HG03045 (cell line): ENCODE data around the gene SCN4B.

Experiments used
- ATAC-seq: cut with Tn5 transposase; IDR thresholded peaks from one replicate; pipeline ENCODE4 v1.9.1; 2021; ENCODE audit warnings: mild to moderate bottlenecking, moderate library complexity; ENCODE audit not compliant: unreplicated experiment

The SCN4B gene

DNA sequence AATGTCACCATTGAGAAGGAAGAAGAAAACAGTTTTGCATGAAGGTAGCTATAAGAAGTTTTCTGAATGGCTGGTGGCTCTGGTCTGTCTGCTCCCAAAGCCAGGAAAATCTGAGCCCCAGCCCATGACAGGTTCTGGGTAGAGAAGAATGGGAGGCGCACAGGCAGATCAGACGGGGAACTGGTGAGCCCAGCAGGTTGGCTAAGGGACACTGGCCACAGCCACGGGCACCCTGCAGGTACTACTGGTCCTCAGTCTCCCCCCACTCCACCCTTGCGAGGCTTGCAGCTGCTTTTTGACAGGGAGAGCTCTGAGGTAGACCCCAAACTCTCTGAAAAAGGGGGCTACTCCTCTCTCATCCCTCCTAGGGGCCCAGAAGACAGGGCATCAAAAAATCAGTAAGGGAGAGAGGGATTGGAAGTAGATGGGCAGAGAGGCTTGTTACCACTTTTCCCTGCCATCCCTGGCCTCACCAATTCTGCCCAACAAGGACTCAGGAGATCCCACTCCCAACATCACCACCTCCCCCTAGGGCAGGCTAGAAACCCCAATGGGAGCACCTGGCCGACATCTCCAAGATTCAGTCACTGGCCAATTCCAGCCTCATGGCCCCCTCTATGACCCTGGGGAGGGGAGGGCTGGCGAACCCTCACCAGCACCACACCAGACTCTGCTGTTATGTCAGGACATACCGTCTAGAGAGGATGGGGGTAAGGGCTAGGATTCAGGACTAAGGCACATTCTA is 17.4 kb downstream of the SCN4B start:
- no peak for ATAC-seq

DNA sequence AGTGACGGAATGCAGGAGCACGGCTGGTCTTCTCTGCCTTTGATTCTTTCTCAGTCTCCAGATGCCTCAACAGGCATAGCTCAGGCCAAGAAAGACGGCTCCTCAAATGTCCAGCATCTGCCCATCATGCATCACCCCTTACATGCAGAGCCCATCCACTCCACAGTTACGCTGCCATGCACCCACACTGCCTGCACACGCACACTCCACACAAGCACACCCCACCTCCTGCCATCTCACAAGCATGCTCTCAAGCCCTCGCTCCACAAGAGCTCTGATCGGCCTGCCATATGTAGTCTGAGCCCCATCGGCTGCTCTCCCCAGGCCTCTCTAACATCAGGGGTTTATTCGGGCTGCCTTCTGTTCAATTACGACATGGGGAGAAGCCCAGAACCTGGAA is 18.8 kb downstream of the SCN4B start:
- no peak for ATAC-seq

DNA sequence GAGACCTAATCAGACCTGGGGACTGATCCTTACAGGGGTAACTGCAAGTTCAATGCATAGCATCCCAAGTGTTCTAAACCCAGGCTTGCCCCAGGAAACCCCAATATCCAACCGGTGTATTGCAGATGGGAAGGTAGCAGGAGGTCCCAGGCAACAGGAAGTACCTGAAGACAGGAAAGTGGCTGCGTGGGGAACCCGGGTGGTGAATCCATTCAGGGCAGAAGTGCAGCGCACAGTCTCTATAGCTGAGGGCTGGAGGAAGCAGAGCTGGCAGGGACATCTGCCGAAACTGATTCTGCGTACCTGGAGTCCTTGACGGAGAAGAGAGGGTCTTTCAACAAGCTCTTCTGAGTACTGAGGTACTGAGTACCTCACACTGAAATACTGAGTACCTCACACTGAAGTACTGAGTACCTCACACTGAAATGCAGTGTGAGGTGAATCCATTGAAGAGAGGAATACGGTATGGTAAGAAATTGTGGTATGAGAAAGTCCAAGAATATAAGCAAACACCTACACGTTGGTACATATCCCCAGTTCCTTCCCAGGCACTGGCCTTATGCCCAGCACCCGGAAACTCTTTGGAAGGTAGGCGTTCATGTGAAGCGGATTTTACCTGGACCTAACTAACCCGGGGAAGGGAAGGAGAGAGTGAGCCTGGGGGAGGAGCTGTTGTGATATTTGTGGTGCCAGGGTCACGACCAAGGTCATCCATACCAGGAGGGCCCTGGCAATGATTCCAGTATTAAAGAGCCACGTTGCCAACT is 20.1 kb downstream of the SCN4B start:
- no peak for ATAC-seq

DNA sequence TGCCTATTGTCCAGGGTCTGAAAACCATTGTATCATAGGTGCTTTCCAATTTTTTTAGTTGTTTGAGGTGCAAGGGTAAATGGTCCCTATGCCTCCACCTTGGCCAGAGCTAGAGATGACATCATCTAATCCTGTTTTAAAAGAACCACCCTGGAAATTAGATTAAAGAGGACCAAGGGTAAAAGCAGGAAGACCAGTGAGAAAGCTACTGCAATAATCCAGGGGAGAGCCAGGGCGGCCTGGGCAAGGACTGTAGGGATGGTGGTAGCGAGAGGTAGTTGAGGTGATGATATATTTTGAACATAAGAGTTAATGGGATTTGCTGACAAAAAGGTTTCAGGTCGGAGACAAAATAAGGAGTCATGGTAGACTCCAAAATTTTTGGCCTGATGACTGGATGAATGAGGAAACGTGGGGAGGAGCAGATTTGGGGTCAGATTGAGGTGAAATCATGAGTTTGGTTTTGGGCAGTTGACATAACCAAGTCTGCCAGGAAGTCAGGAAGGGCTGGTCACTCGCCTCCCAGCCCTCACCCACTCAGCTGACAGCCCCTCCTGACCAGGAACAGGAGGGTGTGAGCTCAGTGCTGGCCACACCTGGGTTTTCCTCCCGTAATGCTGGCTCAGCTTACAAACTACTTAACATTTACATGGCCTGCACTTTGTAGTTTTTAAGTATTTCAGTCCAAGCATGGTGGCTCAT is 23.0 kb downstream of the SCN4B start:
- no peak for ATAC-seq

DNA sequence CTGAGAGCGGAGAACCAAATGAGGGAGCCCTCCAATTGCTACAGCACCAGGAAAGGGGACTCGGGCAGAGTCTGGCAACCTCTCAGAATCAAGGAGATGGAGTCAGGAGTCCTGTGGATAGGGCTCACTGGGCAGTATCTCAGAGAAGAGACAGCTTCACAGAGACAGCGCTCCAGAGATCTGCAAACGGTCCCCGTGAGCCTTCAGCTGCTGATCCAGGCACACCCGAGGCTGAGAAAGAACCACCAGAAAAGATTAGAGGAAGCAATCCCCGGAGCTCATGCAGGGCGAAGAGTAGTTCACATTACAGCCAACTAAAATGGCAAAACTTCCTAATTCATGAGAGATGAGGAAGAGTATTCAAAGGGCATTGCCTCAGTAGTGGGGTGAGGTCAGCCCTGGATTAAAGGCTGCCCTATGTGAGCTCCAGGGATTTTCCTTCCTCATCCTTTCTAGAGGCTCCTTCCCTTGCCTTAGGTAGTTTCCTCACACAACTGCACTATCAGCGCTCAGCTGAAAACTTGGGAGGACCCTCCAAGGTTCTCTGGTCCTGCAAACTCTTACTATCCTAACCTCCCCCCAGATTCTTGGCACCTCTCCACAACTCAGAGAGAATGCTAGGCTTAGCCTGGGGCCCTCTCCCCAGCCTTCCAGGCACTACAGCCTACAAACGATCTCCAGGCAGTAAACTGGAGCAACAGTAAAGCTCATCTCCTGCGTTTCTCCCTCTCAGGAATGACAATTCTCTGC is 23.7 kb downstream of the SCN4B start:
- ATAC-seq = no peak

DNA sequence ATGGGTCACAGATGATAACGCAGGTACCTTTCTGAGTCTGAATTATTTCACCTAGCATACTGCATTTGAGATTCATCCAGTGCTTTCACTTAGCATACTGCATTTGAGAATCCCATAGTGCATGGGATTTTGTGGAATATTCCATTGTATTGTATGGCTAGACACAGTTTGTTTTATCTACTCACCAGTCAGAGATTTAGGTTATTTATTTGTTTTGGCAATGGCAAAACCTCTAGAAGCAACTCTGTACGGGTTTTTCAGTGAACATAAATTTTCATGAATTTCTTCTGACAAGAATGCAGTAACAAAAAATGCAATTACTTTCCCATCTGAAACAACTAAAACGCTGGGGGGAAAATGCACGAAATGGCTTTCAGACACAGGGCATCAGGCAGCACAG is 24.3 kb downstream of the SCN4B start:
- ATAC-seq = no peak

DNA sequence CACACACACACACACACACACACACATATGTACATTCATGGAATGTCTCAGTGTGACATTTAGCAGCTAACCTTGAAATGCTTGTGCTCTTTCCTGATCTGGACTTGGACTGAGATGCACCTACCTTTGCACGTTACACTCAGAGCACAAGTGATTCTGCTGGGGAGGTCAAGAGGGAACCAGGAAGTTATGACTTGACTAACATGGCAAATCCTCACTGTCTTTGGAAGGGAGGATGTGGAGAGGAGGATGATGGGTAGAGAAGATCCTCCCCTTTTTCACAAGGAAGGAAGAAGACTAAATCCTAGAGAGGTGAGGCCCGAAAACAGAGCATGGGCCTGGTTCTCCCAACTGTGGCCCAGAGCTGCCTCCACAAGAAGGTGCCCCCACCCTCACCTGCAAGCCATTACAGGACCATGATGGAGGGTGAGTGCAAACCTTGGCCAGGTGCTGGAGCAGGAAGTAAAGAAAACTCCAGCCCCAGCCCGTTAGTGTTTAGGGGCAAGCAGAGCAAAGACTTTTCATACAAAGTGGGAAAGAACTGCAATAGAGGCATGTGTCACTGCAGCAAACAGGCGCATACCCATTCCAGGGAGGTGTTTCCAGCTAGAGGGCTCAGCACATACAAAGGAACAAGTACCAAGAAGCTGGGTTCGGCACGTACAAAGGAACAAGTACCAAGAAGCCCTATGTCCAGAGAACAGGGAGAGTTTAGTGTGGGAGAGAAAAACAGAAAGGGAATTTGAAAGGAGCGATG is 26.4 kb downstream of the SCN4B start:
- ATAC-seq = no peak

DNA sequence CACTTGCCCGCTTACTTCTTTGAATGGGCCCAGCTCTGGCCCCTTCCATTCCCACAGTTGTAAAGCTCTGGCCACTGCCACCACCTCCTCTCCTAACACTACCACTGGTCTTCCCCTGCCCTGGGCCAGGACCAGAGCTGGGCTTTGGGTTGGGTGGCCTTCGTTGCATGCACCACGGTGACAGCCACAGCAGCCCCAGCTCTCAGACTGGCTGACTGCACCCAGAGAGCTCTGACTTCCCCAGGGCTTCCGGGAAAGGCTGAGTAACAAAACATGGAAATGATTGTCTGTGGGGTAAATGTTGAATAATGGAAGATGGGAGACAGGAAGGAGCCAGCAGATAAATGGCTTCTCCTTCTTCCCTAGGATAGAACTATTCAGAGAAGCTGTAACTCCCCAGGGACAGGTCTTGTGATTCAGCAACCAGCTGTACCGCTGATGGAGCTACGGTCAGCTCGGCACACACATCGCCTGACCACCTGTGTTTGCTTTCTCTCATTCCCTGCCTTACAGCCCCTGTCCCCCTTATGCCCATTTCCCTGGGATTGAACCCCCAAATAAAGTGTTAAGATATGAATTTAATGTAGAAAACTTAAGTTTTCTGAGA is 27.6 kb downstream of the SCN4B start:
- ATAC-seq = no peak

DNA sequence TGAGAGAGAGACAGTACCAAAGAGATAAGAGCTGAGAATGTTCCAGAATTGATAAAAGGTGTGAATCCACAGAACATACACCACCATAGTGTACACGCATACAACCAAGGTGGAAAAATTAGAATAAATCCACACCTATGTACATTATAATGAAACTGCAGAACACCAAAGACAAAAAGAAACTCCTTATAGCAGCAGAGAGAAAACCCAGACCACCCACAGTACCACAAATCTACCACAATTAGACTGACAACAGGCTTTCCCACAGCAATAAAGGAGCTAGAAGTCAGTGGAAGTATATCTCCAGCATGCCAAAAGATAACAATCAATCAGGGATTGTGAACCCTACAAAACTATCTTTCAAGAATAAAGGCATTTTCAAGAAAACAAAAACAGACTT is 31.8 kb downstream of the SCN4B start:
- ATAC-seq = no peak

DNA sequence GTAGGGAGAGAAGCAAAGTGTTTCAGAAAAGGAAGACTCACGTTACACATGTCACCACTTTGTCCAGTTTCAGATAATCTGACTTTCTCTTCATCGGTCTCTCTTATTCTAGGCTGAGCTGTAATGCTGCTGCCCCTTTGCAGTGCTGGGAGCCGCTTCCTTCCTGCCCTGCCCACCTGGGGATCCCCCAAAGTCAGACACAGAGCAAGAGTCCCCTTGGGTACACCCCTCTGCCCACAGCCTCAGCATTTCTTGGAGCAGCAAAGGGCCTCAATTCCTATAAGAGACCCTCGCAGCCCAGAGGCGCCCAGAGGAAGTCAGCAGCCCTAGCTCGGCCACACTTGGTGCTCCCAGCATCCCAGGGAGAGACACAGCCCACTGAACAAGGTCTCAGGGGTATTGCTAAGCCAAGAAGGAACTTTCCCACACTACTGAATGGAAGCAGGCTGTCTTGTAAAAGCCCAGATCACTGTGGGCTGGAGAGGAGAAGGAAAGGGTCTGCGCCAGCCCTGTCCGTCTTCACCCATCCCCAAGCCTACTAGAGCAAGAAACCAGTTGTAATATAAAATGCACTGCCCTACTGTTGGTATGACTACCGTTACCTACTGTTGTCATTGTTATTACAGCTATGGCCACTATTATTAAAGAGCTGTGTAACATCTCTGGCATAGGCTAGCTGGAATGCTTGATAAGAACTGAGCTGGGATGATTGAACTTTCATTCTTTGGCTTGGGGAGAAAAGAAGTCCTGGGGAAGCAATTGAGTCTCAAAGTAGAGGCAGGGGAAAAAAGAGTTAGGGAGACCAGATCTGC is 34.6 kb downstream of the SCN4B start:
- no peak for ATAC-seq

DNA sequence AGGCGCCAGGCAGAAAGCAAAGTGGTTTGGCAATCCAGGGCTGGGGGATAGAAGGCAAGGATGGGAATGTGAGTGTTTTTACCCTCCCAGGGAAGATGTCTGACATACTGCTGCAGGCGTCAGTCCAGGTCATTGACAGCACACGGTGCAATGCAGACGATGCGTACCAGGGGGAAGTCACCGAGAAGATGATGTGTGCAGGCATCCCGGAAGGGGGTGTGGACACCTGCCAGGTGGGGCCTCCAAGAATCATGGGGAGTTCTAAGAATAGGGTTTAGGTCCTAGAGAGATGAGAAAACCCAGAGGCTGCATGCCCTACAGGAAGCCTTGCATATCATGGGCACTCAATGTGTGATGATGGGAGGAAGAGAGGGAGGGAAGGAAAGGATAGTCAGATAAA is 37.6 kb downstream of the SCN4B start:
- no peak for ATAC-seq

DNA sequence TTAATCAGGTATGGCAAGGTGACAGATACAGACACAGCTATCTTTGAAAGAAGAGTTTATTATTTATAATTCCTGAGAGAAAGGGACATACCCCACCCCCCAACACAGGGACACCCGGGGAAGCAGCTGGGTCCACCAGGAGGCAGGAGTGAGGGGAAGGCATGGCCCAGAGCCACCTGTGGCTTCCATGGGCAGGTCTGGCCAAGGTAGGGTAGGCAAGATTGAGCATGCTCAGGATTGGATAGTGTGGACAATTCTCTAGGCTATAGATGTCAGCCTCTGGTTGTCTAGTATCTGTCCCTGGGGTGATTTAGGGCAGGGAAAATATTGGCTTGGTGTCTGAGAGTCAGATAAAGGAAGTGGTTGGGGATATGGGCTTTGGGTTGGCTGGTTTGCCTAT is 38.4 kb downstream of the SCN4B start:
- no peak for ATAC-seq

DNA sequence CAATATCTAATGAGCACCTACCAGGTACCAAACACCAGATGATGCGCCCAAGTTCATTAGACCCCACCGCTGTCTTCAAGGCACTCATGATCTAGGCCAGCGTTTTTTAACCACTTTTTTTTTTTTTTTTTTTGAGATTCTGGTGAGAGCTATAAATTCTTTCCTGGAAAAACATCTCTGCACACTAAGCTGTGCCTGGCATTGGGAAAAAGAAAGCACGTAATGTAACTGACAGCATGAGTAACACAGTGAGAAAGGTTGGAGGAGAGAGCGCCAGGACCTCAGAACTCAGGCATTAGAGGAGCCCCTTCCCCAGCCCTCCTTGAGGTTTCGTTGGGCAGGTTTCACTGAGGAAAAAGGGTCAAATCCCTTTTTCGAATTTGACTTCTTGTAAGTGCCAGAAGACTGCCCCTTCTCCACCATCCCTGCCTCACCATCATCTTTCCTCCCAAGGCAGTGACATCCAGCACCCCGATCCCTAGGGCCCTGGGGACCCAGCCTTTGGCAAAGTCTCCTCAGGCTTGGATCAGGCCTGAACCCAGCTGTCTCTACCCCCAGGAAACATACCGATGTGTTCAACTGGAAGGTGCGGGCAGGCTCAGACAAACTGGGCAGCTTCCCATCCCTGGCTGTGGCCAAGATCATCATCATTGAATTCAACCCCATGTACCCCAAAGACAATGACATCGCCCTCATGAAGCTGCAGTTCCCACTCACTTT is 39.8 kb downstream of the SCN4B start:
- no peak for ATAC-seq

DNA sequence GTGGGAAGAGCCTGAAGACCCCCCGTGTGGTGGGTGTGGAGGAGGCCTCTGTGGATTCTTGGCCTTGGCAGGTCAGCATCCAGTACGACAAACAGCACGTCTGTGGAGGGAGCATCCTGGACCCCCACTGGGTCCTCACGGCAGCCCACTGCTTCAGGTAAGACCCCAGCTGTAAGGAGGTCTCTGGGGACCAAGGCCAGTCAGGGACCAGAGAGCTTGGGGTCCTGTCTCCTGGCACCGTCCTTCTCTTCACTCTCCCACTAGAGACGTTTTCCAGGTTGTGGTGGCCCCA is 40.9 kb downstream of the SCN4B start:
- ATAC-seq = no peak

DNA sequence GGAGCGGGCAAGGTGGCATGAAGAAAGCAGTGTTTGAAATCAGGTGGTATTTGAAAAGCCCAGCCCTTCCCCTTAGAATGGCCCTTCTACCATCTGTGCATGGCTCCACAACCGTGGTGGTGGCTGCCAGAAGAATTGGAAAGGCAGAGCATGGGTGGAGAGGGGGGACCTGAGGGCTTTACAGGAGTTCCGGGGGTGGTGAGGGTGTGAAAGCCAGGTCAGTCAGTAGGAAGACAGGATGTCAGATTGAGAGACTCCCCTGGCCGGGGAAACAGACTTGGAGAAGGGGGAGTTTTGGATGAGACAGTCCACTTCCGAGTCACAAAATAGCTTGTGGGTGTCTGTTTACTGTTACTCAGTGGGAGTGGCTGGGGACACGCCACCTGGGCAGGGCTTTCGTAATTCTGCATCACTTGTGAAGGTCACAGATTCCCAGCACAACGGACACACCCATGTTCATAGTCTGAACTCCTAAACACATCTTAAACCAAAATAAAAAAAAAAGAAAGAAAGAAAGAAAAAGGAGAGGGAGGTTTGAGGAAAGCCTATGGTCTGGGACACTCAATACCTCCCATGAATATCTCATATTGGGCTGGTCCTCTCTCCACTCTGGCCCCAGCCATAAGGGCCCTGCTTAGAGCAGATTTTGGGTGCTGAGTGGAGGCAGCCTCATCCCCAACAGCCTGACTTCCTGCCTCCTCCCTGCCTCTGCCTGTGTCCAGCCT is 41.4 kb downstream of the SCN4B start:
- ATAC-seq = no peak

DNA sequence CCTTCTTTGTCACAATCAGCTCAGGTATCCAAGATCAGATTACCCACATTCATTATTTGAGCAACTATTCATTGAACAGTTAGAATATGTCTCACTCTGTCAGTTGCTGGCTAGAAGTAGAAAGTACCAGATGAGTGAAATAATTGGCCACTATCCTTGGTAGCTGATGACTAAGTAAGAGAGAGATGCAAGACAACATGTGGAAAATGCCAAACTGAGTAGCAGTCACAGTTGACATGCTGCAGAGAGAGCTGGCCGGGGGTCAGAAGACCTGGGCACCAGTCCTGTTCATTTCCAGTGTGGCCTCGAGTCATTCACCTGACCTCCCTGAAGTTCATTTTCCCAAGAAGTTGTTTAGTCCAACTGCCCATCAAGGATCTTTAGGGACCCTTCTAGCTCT is 43.4 kb downstream of the SCN4B start:
- no peak for ATAC-seq

DNA sequence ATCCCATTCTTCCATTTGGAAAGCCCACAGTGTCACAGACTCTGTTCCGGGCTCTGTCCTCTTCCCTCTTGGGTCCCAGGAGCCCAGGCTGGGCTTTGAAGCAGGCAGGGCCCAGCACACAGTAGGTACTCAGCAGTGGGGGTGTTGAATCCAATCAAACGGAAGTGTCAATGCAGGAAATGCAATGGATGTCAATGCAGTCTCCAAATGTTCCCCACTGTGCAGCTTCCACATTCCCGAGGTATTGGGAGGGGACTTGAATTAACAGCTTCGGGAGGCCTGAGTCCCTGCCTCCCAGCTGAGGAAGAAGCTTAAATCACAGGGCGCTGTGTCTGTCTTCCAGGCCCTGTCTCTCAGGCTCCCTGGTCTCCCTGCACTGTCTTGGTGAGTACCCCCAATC is 44.1 kb downstream of the SCN4B start:
- ATAC-seq = no peak

DNA sequence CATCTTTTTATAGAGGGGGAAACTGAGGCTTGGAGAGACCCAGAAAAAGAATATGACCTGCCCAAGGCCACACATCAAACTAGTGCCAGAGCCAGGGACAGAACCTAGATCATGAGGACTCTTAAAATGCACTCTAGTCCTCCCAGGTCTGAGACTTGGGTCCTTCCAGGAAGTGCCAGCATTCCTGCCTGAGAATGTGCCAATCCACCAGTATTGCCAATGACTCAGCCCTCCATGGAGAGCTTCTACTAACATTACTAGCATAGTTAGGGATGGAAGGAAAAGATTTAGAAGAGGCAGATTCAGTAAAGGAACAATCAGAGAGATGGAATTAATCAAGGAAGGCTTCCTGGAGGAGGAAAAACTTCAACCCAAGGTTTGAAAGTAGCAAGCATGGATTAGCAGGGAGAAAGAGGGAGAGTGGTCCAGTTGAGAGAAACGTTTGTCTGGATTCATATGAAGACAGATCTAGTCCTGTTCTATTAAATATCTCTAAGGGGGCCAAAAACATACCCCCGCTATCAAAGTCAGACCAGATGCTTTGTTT is 45.8 kb downstream of the SCN4B start:
- no peak for ATAC-seq
